DND-41 (cell line): ENCODE results near the gene CDCA5.

ENCODE experiments used
- ATAC-seq: fragments of 200-7000 bp; cut with Tn5 transposase; 3 replicates; pipeline ENCODE4 v1.9.1; 2021; ENCODE audit warnings: low read depth; ENCODE audit not compliant: insufficient read depth
- DNase-seq: peaks from one replicate; pipeline ENCODE4 v3.0.0-alpha.2; 2020
- H2AFZ ChIP-seq: 2 replicates; pipeline ENCODE4 v1.6.0; 2012; ENCODE audit warnings: low read depth, low read length
- H3K27ac ChIP-seq: 2 replicates; pipeline ENCODE4 v1.5.1; 2012; ENCODE audit warnings: low read length, inconsistent platforms
- H3K27me3 ChIP-seq: fragments of 200-600 bp; sonication (generic); 2 replicates; pipeline ENCODE4 v1.6.0; 2012; ENCODE audit warnings: low read length, mild to moderate bottlenecking, inconsistent platforms; ENCODE audit not compliant: insufficient read depth, poor library complexity
- H3K36me3 ChIP-seq: 2 replicates; pipeline ENCODE4 v1.5.1; 2012; ENCODE audit warnings: low read length, inconsistent platforms; ENCODE audit not compliant: insufficient read depth
- H3K4me1 ChIP-seq: 2 replicates; pipeline ENCODE4 v1.5.1; 2012; ENCODE audit warnings: mild to moderate bottlenecking, low read length; ENCODE audit not compliant: insufficient read depth
- H3K4me2 ChIP-seq: 2 replicates; pipeline ENCODE4 v1.6.0; 2012; ENCODE audit warnings: mild to moderate bottlenecking, moderate library complexity, low read length, inconsistent platforms; ENCODE audit not compliant: insufficient read depth
- H3K4me3 ChIP-seq, 2 experiments: fragments of 200-600 bp in 1 of 2; shearing (Covaris generic) in 1 of 2; 2 replicates each; pipeline ENCODE4 v1.5.1; 2012 to 2016; ENCODE audit warnings: inconsistent platforms in 2 of 2, low read length in 2 of 2, mild to moderate bottlenecking in 2 of 2, low read depth in 1 of 2, moderate library complexity in 1 of 2
- H3K79me2 ChIP-seq: 2 replicates; pipeline ENCODE4 v1.6.0; 2012; ENCODE audit warnings: low read length, inconsistent platforms; ENCODE audit not compliant: insufficient read depth
- H3K9ac ChIP-seq: 2 replicates; pipeline ENCODE4 v1.6.0; 2012; ENCODE audit warnings: low read depth, mild to moderate bottlenecking, inconsistent platforms, low read length, moderate library complexity
- H3K9me3 ChIP-seq: 2 replicates; pipeline ENCODE4 v1.5.1; 2012; ENCODE audit warnings: low read length, moderate library complexity, mild to moderate bottlenecking, inconsistent platforms; ENCODE audit not compliant: insufficient read depth, severe bottlenecking
- H4K20me1 ChIP-seq: 2 replicates; pipeline ENCODE4 v1.6.0; 2012; ENCODE audit warnings: low read length; ENCODE audit not compliant: insufficient read depth
- CTCF ChIP-seq: IDR thresholded peaks from 2 replicates; pipeline ENCODE4 v1.5.1; 2012; ENCODE audit warnings: borderline replicate concordance, low read length, moderate library complexity, mild to moderate bottlenecking; ENCODE audit not compliant: poor library complexity, severe bottlenecking; ENCODE audit errors: extremely low read depth
- EZH2 ChIP-seq: IDR thresholded peaks from 3 replicates; pipeline ENCODE4 v1.6.1; 2012; ENCODE audit warnings: borderline replicate concordance, low read depth, mild to moderate bottlenecking, moderate library complexity, low read length, inconsistent platforms; ENCODE audit not compliant: severe bottlenecking

The CDCA5 gene

GRCh38 chr11:65096926-65097325 is 13.1 kb upstream of the CDCA5 start:
- Histone ChIP-seq H3K27ac (peak overlapping the region; percentile 63), H3K79me2 (peaks cover 47% of the 10 kb centered on the region), H2AFZ (no peak overlapping the region), H3K4me3 (peak overlapping the region; percentile 52 to 93; a peak in 3 of 4 replicates), H3K4me1 (peaks cover 29% of the 10 kb centered on the region), H4K20me1 (peaks cover 8% of the 10 kb centered on the region; the same call in 1 of the 2 replicates), H3K9ac (peak overlapping the region; percentile 65), H3K4me2 (peak overlapping the region; percentile 93), H3K36me3 (peaks cover 20% of the 10 kb centered on the region), H3K9me3 (no peaks in the 10 kb centered on the region), H3K27me3 (no peaks in the 10 kb centered on the region)
- ATAC-seq, result no peak
- TF ChIP-seq EZH2 (no peak), CTCF (no peak)
- DNase-seq, result no peak

- Histone ChIP-seq H3K9me3 (no peaks in the 10 kb centered on the region), H3K27ac (peak within 1 kb of the TSS; percentile 74), H4K20me1 (peaks cover 8% of the 10 kb centered on the region; the same call in 1 of the 2 replicates), H3K27me3 (no peaks in the 10 kb centered on the region), H3K79me2 (peaks cover 41% of the 10 kb centered on the region), H3K4me1 (peaks cover 29% of the 10 kb centered on the region), H3K4me2 (peak within 1 kb of the TSS; percentile 93), H3K4me3 (peak within 1 kb of the TSS; percentile 52 to 93; a peak in 3 of 4 replicates), H3K36me3 (peaks cover 16% of the 10 kb centered on the region), H2AFZ (peak within 1 kb of the TSS; percentile 91), H3K9ac (peak within 1 kb of the TSS; percentile 65)
- ATAC-seq (peak; percentile 90), DNase-seq (peak; percentile 87)
- no peak for TF ChIP-seq CTCF
- no peak for TF ChIP-seq EZH2
Measured at GRCh38 chr11:65095974-65096806, 12.3 kb upstream of the CDCA5 start, which contains the start of gene VPS51. VPS51 (plus strand) TSS chr11:65096214; CDS start chr11:65096251, 37 bp downstream.

- peak overlapping the region; percentile 74 for H3K27ac ChIP-seq
Measured at GRCh38 chr11:65095427-65095826, 11.6 kb upstream of the CDCA5 start.

More at GRCh38 chr11:65095427-65095826, 11.6 kb upstream of the CDCA5 start:
- H3K9ac ChIP-seq, result peak overlapping the region; percentile 65
- no peaks in the 10 kb centered on the region for H3K27me3 ChIP-seq
- ATAC-seq, result no peak
- H3K36me3 ChIP-seq, result peaks cover 11% of the 10 kb centered on the region
- H3K79me2 ChIP-seq, result peaks cover 36% of the 10 kb centered on the region
- peak overlapping the region; percentile 91 for H2AFZ ChIP-seq
- DNase-seq, result no peak
- TF ChIP-seq EZH2 (no peak), CTCF (no peak)
- H3K4me2 ChIP-seq, result peak overlapping the region; percentile 93
- H3K4me1 ChIP-seq, result peaks cover 29% of the 10 kb centered on the region
- H3K9me3 ChIP-seq, result no peaks in the 10 kb centered on the region
- H4K20me1 ChIP-seq, result peaks cover 8% of the 10 kb centered on the region; the same call in 1 of the 2 replicates
- H3K4me3 ChIP-seq, result peak overlapping the region in 1 of 2 experiments; percentile 93; a peak in 2 of 4 replicates
